ENCODE measurements around the gene C6orf15. TPM values are rescaled to one million over a fixed set of nuclear protein-coding genes. Genes with fewer than 3 reads are reported as not detected.

C6orf15 gene
- total RNA-seq, 1 donor: not detected

DNA sequence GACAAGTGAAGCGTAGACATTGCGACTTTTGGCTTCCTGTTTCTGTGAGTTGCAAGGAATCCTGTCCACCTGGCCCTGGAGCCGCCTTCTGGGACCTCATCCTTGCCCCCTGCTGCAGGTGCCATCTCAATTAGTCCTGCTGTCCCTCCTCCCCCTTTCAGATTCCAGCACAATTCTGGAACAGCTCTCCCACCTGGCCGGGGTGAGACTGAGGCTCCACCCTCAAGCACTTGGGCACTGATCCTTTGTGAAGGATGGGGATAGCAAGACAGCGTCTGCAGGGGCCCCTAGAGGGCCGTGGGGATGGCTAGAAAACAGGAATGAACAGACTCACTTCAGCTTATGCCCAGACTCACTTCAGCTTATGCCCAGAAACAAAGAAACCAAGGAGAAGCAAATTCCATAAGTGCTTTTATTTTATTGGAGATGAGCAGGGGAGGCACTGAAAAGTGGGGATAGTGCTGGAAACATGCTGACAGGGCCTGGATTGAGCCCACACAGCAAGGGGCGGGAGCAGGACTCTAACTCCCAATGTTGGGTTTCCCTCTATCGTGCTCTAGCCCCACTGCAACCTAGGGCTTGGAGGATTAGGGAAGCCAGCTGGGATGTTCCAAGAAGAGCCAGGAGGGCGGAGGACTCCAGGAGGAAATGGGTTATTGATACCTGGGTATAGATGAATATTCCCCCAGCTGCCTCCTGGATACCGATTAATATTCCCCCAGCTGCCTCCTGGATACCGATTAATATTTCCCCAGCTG lies 1.4 kb downstream of the C6orf15 start:
- Histone ChIP-seq H3K4me1 (ENCODE audit: insufficient read depth, low read length) (peaks cover 18% of the 10 kb centered on the region), H3K4me3 (ENCODE audit: insufficient read depth, low read length) (no peak overlapping the region), H3K36me3 (ENCODE audit: insufficient read depth, low read length) (no peaks in the 10 kb centered on the region), H3K27ac (ENCODE audit: low read depth, low read length) (no peak overlapping the region), H2AFZ (ENCODE audit: low read length) (no peak overlapping the region), H4K20me1 (ENCODE audit: insufficient read depth, low read length) (no peaks in the 10 kb centered on the region), H3K9me3 (ENCODE audit: low read depth, low read length) (no peaks in the 10 kb centered on the region), H3K27me3 (ENCODE audit: insufficient read depth, low read length) (peaks cover 31% of the 10 kb centered on the region), H3K4me2 (ENCODE audit: insufficient read depth, low read length) (no peak overlapping the region), H3K79me2 (ENCODE audit: insufficient read depth, low read length) (no peaks in the 10 kb centered on the region)
- no peak for TF ChIP-seq CTCF (IDR thresholded peaks at IDR 0.05; ENCODE audit: extremely low read depth, low read depth, low read length)
- peak; percentile 19 for DNase-seq (ENCODE audit: insufficient read length, low spot score, missing footprints)

DNA sequence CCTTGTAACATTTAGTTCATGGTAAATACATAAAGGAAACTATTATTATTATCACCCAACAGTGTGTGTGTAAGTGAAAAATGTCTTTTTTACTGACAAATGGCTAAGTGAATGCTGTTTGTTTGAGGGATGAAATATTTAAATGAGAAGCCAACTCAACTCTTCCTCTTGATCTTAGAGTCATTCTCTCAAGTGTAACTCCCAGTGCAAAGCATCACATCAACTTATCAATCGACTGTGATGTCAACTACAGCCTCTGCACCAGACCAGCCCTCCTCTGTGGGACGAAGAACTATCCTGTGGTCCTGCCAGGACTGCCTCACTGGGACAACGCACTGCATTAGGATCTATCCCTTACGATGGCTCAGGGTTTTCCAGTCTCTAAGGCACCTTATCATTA lies 5.3 kb downstream of the C6orf15 start:
- Histone ChIP-seq H3K4me2 (ENCODE audit: insufficient read depth, low read length) (no peak overlapping the region), H3K27me3 (ENCODE audit: insufficient read depth, low read length) (peaks cover 31% of the 10 kb centered on the region), H3K79me2 (ENCODE audit: insufficient read depth, low read length) (no peaks in the 10 kb centered on the region), H3K4me1 (ENCODE audit: insufficient read depth, low read length) (no peaks in the 10 kb centered on the region), H4K20me1 (ENCODE audit: insufficient read depth, low read length) (no peaks in the 10 kb centered on the region), H3K9me3 (ENCODE audit: low read depth, low read length) (no peaks in the 10 kb centered on the region), H3K27ac (ENCODE audit: low read depth, low read length) (no peak overlapping the region), H3K4me3 (ENCODE audit: insufficient read depth, low read length) (no peak overlapping the region), H2AFZ (ENCODE audit: low read length) (no peak overlapping the region), H3K36me3 (ENCODE audit: insufficient read depth, low read length) (no peaks in the 10 kb centered on the region)
- no peak for TF ChIP-seq CTCF (IDR thresholded peaks at IDR 0.05; ENCODE audit: extremely low read depth, low read depth, low read length)
- DNase-seq (ENCODE audit: insufficient read length, low spot score, missing footprints): peak; percentile 9

DNA sequence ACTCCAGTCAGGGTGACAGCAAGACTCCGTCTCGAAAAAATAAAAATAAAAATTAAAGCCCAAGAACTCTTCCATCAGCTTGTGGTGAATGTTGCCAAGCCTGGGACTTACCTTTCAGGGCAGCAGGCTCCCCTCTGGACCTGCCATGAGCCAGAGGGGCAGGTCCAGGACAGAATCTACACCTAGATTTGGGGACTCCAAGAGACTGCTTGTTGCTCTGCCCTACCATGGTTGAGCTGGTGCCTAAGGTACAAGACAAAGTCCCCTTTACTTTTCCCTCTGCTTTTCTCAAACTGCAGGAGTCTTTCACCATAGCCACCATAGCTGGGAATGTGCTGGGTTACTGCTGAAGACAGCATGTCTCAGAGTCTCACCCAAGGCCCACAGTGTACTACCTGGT lies 9.2 kb downstream of the C6orf15 start:
- Histone ChIP-seq H3K27me3 (ENCODE audit: insufficient read depth, low read length) (peaks cover 6% of the 10 kb centered on the region), H2AFZ (ENCODE audit: low read length) (no peak overlapping the region), H3K27ac (ENCODE audit: low read depth, low read length) (no peak overlapping the region), H3K4me1 (ENCODE audit: insufficient read depth, low read length) (no peaks in the 10 kb centered on the region), H4K20me1 (ENCODE audit: insufficient read depth, low read length) (no peaks in the 10 kb centered on the region), H3K36me3 (ENCODE audit: insufficient read depth, low read length) (no peaks in the 10 kb centered on the region), H3K9me3 (ENCODE audit: low read depth, low read length) (no peaks in the 10 kb centered on the region), H3K79me2 (ENCODE audit: insufficient read depth, low read length) (no peaks in the 10 kb centered on the region), H3K4me3 (ENCODE audit: insufficient read depth, low read length) (no peak overlapping the region), H3K4me2 (ENCODE audit: insufficient read depth, low read length) (no peak overlapping the region)
- DNase-seq (ENCODE audit: insufficient read length, low spot score, missing footprints): no peak
- TF ChIP-seq CTCF (IDR thresholded peaks at IDR 0.05; ENCODE audit: extremely low read depth, low read depth, low read length): no peak

DNA sequence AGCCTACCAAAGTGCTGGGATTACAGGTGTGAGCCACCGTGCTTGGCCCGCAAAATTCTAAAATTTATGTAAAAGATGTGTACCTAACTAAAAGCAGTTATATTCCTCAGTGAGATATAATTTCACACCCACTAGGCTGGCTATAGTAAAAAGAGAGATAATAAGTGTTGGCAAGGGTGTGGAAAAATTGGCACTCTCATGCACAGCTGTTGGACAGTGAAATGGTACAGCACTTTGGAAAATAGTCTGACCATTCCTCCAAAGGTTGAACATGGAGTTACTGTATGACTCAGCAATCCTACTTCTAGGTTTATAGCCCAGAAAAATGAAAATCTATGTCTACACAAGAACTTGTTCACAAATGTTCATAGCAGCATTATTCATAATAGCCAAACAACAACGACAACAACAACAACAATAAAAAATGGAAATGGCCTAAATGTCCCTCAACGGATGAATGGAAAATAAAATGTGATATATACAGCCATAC lies 13.9 kb downstream of the C6orf15 start:
- no peaks in the 10 kb centered on the region for H3K27me3 ChIP-seq (ENCODE audit: insufficient read depth, low read length)
- H2AFZ ChIP-seq (ENCODE audit: low read length): no peak overlapping the region
- no peak for TF ChIP-seq CTCF (IDR thresholded peaks at IDR 0.05; ENCODE audit: extremely low read depth, low read depth, low read length)
- no peaks in the 10 kb centered on the region for H3K9me3 ChIP-seq (ENCODE audit: low read depth, low read length)
- H4K20me1 ChIP-seq (ENCODE audit: insufficient read depth, low read length): no peaks in the 10 kb centered on the region
- H3K4me2 ChIP-seq (ENCODE audit: insufficient read depth, low read length): no peak overlapping the region
- no peak overlapping the region for H3K27ac ChIP-seq (ENCODE audit: low read depth, low read length)
- no peaks in the 10 kb centered on the region for H3K79me2 ChIP-seq (ENCODE audit: insufficient read depth, low read length)
- H3K4me3 ChIP-seq (ENCODE audit: insufficient read depth, low read length): no peak overlapping the region
- no peaks in the 10 kb centered on the region for H3K36me3 ChIP-seq (ENCODE audit: insufficient read depth, low read length)
- DNase-seq (ENCODE audit: insufficient read length, low spot score, missing footprints): no peak
- no peaks in the 10 kb centered on the region for H3K4me1 ChIP-seq (ENCODE audit: insufficient read depth, low read length)
